ENCODE data around the gene SLC25A29.
"Not testable (repeated sequence)": the region's sequence is repeated elsewhere in the genome, so short reads cannot be mapped to it uniquely, and the experiment has no call there.

SLC25A29 gene

DNA sequence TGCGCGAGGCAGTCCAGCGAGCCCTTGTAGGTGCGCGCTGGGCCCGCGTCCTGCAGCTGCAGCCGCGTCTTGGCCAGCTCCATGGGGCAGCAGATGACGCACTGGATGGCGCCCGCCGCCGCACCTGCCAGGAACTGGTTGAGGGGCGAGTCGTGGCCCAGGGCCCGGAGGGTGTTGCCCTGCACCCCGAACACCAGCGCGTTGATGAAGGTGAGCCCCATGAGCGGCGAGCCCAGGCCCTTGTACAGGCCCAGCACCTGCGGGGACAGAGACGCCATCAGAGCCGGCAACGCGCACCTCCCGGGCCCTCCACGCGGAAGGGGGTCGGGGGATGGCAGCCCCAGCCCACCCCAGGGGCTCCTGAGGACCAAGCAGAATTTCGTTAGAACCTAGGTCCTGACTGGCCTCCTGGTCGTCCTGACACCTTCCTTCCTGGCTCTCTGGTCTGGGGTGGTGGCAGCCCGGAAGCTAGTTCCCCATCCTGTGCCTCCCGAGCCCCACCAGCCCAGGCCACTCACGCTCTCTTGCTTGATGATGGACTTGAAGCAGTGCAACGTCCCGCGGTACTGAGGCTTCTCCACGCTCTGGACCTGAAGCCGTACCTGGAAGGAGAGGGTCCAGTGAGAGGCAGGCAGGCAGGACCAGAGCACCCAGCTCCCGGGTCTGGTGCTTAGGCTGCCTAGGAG, 13.3 kb downstream of the SLC25A29 start:
- no peak for DNase-seq

DNA sequence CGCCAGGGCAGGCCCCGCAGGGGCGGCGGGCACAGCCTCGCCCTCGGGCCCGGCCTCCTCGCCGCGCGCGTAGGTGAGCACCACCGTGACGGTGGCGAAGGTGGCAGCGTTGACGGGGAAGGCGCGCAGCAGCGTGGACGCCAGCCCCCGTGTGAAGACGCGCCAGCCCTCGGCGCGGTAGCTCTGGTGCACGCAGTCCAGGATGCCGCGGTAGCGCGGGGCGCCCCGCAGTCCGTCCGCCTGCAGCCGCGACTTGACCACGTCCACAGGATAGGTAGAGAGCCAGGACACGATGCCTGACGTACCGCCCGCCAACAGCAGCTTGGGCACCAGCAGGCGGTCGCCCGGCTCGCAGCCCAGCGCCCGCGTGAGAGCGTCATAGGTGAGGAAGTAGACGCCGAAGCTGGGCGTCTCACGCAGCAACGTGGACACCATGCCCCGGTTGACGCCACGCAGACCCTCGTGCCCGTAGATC, 13.9 kb downstream of the SLC25A29 start:
- no peak for DNase-seq

DNA sequence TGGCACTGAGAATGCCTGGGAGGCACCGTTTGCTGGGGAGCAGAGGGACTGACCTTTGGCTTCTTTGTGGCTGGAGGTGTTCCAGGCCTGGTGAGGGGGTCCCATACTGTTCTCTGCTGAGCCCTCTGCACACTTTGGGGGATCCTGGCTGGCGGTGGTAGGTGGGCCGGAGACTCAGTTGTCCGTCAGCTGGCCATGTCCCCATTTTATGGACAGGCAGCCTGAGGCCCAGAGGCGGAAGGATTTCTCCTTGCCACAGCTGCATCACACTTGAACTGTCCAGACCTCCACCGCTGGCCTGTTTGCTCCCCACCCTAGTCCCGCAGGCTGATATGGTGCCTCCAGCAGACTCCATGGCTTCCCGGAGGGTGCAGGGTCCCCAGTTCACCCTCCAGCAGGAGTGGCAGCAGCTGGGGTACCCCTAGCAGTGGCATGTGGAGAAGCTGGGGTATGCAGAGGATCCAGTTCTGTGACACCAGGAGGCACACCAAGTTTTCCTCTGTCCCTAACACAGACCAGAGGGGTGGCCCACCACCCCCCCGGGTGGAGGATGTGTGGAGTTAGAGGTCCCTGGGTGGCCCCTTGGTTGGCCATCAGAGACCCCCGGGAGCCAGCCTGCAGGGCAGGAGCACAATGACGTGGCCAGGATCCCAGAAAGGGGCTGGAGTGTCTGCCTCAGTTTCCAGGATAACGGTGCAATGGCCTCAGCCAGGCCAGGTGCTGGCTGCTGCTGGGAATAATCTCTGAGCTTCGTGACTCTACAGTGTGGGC, 14.8 kb downstream of the SLC25A29 start:
- DNase-seq, result no peak

DNA sequence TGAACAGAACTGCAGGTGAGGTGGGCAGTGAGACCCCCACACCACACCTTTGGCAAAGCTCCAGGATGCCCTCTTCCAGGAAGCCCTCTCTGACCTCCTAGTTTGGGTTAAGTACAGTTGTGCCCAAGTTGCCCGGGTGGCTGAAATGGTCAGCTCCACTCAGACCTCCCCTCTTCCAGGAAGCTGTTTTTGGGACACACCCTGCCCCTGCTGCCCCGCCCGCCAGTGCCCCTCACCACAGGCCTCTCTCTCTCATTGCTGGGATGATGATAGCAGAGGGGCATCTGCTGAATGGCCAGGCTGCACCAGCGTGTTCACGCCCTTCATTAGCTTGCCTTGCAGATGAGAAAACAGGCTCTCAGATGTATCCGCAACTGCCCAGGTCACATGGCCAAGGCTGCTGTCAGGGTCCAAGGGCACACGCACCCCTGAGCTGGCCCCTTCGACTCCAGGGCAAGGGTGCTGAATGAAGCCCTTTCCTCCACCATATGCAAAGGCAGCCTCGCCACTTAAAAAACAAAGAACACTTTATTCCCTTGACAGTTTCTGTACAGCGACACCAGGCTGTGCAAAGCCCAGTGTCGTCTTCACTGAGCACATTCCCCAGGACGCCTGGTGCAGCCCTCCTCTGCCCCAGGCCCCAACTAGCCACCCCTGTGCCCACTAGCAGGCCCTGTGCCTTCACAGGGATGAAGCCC, 15.5 kb downstream of the SLC25A29 start:
- DNase-seq, result no peak

DNA sequence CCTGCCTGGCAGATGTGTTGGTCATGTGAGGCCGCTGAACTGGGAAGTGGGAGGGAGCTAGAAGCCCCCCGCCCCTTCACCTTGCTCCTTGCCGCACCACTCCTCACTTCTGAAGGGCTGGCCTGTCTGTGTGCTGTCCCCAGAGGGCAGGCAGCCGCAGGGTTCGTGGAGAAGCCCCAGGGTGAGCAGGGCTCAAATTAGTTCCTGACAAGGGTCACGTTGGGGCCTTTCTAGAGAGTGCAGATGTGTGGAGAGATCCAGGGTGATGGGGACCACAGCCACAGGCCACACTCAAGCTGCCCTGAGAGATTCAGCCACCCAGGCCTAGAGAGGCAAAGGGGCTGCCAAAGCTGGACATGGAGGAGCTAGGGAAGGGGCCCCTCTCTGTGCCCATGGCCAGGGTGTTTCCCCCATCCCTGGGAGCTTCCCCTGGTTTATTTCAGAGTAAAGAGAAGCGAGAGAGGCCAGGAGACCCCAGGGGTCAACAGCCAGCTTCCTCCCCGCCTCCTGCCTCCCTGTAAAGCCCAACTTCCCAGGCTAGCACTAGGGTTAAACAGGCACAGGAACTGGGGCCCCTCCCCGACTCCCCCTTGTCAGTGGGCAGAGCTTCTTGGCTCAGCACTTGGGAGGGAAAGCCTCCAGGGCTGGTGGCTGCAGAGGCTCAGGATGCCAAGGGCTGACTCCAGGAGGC, 16.2 kb downstream of the SLC25A29 start:
- DNase-seq, result no peak

DNA sequence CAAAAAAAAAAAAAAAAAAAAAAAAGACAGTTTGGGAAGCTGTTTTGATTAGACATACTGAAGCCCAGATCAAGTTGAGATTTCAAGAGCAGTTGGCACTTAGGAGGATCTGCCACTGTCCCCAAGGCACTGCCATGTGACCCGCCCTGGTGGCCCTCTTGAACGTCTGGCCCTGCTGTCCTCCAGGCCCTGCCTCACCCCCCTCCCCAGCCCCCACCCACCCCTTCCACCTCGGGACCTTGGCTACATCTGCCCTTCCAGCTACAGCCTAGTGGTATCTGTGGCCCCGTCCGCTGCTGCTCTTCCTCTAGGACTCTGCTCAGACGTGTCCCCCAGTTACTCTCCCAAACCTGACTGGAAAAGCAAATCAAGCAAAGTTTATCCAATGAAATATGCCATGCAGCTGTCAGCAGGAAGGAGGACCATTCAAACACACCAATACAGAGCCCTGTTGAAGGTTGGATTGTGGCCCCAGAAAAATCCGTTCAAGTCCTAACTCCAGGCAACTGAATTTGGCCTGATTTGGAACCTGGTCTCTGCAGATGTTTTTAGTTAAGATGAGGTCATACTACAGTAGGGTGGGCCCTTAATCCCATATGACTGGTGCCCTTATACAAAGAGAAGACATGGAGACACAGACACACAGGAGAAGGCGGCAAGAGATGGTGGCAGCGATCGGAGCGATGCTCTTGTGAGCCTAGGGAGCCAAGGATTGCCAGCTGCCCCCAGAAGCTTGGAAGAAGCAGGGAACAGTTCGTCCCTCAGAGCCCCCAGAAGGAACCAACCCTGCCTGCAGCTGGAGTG, 17.7 kb downstream of the SLC25A29 start:
- DNase-seq, result no peak

DNA sequence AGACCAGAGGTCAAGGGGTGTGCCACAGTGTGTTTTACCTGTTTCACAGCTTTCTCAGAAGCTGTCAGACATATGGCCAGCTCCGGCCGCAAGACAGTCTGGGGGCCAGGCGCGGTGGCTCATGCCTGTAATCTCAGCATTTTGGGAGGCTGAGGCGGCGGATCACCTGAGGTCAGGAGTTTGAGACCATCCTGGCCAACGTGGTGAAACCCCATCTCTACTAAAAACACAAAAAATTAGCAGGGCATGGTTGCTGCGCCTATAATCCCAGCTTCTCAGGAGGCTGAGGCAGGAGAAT, 18.3 kb downstream of the SLC25A29 start:
- DNase-seq, result not testable (repeated sequence)

DNA sequence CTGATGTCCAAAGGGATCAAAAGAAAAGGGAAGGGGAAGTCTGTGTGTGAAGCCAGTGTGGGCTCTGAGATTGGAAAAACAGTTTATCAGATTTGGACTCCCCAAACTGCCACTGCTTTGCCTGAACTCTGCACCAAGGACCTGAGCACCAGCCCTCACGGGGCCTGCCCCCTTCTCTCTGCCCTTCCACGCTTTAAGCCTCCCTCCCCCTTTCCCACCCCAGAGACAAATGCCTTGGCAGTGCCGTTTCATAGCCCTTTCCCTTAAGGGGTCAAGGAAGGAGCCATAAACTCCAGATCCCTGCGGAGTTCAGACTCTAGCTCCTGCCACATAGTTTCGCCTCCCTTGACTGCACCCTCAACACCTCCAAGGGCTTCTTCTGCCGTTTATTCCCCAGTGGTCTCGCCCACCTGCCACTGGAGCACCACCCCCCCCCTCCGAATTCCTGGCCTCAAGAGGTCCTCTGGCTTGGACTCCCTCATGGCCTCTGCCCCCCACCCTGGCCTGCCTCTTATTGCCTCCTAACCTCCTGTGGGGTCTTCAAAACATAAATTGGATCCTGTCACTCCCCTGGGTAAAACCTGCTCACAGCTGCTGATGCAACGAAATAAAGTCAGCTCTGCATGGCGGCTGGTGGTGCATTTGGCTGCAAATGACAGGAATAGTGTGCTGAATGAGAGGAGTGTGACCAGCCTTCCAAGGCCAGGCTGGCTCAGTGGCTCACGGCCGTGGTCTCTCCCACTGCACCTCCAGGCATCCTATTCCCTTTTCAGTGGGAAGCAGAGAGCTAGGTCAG, 18.8 kb downstream of the SLC25A29 start:
- DNase-seq, result no peak

DNA sequence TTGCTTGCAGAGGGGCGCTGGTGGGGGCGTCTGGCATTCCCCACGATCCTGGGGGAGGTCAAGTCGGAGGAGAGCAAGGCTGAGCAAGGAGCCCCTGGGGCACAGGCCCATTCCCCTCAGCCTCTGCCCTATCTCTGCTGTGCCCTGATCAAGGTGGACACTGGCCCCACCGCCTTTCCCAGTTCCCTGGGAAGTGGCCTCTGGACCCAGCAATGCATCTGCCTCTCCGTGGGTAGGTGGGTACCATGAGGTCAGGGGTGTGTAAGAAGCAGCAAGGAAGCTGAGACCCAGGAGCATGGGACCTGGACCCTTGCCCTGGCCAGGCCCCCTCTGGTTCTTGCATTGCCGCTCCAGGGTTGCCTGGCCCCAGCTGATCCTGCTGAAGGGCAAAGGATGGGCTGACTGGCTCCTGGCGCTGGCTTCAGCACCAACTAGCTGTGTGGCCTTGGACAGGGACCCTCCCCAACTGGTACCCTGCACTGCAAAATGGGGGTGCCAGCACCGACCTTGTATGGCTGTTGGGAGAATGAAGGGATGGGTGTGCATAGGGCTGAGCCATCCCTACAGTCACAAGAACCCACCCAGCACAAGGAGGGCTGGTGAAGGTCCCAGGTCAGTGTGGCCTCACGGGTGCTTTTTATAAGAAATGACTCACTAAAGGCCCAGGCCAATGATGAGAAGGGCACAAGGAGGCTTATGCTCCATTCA, 19.6 kb downstream of the SLC25A29 start:
- DNase-seq, result no peak

DNA sequence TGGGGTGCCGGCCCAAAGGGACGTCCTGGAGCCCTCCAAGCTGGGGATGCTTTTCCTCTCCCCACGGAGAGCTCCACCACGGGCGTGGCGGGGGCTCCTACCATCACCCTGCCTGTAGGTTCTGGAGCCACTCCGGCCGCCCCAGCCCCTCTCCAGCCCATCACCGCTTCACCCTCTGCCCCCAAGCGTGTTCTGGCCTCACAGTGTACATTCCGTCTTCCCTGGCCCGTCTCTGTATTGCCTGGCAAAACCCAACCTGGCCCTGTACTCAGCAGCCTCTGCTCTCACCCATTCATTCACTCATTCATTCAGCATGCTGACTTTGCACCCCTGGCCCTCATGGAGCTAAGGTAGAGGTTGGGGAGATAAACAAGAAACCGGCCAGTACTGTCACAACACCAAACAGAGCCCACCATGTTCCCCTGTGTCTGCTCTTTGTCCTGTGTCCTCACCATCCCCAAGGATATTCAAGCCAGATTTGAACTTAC, 20.3 kb downstream of the SLC25A29 start:
- no peak for DNase-seq

DNA sequence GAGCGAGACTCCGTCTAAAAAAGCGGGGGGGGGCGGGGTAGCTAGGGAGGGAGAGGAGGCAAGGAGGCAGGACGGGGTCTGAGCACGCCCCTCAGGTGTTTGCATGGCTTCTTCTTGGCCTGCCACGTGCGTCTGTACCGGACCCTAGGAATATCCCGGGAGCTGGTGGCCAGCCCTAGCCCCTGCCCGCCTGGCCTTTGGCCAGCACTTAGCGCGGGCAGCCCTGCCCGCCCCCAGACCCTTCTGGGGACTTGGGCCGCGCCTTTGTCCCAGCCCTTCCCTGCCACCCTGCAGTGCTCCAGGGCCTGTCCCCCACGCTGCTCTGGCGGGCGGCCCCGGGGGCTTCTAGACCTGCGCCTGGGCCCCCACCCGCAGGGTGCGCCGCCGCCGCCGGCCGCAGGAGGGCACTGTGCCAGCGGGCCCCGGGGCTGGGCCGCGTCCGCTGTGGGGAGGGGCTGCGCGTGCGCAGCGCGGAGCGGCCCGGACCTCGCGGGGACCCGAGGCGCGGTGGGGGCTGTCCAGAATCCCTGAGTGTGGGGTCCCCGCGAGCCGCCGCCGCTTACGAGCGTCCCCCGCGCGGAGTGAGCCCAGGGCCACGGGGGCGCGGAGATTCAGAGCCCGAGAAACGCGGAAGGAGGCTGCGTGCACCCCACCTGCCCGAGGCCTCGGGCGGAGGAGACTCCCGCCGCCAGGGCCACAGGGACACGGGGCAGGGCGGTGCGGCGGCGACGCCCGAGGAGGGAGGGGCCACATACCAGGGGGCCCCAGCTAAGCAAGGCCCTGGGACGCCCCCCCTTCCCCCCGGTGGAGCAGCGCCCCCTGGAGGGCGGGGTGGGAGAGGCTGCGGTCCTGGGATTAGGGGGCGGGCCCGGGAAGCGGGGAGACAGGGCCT, 21.0 kb downstream of the SLC25A29 start:
- peak; percentile 71 for DNase-seq

DNA sequence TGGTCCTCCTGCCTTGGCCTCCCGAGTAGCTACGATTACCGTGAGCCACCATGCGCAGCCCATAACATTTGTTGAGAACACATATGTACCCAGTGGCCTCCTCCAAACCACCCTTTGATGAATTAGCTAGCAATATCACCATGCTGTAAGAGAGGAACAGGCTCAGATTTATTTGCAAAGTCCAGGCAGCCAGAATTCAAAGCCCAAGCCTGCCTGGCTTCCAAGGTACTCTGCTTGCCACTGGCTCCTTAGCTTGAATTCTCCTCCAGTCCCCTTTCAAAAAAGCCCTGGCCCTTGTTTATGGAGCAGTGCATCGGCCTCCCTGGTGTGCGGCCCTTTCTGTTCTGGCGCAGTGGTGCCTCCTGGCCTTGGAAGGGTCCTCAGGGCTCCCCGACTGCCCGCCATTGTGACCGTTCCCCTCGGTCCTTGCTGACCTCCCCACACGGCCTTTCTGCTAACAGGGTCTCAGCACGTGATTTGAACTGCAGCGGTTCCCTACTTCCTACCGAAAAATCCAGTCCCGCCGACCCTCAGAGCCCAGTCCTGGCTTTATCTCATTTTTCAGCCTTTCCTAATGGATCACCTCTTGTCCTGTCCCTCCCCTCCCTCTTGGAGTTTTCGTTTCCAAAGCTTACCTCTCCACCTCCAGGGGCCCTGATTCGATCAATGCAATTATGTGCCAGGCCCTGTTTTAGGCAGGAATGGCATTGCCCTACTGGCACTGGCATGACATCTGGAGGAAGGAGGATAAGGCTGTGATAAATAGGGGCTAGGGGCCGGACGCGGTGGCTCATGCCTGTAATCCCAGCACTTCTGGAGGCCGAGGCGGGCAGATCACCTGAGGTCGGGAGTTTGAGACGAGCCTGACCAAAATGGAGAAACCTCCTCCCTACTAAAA, 22.0 kb downstream of the SLC25A29 start:
- peak; percentile 20 for DNase-seq

DNA sequence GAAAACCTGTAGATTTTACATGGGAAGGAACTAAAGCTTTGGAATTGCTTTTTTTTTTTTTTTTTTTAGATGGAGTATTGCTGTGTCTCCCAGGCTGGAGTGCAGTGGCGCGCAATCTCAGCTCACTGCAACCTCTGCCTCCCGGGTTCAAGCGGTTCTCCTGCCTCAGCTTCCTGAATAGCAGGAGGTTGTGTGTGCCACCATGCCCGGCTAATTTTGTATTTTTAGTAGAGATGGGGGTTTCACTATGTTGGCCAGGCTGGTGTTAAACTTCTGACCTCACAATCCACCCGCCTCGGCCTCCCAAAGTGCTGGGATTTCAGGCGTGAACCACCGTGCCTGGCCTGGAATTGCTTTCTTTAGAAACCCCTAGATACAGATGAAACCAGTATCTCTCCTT, 22.8 kb downstream of the SLC25A29 start:
- not testable (repeated sequence) for DNase-seq

DNA sequence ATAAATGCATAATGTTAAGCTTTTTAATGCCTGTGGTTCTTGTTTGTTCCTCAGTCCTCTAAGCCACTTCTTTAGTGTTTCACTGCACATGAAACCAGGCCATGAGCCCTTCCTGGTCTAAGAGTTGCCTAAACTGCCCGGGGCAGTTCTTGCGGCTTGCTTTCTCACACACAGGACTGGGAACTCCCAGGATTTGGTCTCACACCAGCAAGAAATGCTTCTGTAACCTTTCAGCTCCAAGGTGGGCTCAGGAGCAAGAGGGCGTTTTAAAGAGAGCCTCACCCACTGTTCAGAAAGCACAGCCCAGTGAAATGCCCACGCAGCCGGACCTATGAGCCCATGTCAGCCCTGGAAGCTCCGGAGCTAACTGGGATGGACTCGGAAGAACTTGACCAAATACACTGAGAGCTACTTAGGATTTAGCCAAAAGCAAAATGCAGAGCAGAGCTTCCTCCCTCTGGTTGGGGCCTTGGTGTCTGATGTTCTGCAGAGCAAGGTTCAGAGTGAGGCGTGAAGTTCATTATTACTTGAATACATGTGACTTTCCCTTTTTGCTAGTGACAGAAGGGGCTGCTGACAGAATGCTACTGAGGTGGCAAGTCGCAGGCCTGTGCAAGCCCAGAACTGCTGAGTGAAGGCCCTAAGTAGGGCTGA, 23.4 kb downstream of the SLC25A29 start:
- DNase-seq, result no peak

DNA sequence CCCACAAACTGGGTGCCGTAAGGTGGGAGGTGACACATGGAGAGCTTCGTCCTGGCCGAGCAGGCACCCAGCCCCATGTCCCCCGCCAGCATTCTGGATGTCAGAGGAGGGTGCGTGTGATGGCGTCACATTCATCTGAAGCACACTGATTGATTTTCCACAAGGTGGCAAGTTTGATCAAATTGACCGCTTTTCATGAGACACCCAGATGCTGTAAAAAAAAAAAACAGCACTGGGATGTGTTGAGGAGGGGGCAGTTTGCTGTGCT, 24.2 kb downstream of the SLC25A29 start:
- no peak for DNase-seq

DNA sequence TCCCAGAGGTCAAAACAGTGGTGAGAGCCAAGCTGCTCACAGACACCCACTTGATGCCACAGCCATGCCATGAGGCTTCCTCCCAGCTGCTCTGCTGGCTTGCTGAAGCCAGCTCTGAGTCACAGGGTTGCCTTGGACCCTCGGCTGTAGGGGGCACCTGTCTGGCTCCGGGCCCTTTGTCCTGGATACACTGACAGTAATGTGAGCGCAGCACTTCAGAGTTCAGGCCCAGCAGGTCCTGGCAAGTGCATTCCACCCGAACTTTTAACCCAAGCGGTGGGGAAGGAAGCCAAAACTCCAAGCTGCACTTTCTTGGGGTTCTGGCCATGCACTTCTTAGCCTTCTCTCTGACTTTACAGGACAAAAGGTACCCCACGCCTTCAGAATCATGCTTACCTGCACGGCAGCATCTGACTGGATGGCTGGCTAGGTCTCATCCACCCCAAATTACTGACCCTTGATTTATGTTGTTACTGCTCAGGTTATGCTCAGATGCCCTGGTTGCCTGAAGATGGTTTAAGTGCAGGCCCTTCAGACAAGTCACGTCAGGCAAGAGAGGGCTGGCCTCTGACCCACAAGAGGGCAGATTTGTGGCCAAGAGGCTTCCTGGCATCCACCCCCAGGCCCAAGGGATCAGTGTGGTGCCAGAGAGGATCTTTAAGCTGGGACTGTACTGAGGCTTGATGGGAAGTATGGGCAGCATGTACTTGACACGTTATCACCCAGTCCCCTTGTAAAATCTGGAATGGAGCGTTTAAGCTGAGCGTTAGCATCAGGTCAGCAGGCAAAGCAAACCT, 24.8 kb downstream of the SLC25A29 start:
- peak; percentile 9 for DNase-seq

DNA sequence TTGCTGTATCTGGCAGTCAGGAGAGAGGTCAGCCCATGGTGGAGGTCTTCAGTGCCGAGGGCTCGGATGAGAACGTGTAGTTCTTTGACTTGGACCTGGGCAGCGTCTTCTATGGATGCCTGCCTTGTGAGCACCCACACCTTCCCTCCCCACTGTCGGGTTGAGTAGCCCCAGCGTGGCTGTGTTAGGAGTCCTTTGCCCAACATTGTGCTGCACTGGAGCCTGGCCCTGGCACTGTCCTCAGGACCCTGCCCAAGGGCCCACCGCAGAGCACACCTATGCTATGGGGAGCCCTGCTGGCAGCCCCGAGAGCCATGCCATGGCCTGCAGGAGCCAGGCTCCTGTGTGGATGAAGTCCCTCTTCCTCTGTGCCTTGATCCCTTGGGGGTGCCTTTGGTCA, 26.7 kb downstream of the SLC25A29 start:
- DNase-seq, result no peak

DNA sequence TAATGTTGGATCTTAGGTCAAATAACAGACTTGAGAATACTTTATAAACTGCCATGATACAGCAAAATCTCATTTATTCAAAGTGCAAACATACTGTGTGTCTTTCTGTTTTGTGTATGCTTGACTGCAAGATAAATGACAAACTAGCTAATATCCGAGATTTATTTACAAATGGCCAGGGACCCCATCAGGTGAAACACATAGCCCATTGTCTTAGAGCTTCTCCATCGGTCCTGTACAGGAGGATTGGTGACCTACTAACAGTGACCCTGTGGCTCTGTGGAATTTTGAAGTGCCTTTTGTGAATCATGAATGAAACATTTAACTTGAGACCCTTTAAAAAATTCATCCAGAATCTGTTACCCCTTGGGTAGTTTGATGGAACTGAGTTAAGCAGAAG, 27.1 kb downstream of the SLC25A29 start:
- no peak for DNase-seq

Data from NCI-H82 (cell line).